Thyroid gland (tissue), 4 donors: ENCODE data around the gene TRIM17.

Experiments used
- POLR2A ChIP-seq, 2 donors: fragments of 450-650 bp; IDR thresholded peaks; one replicate each; pipeline ENCODE4 v1.6.1; 2017; ENCODE audit warnings: antibody characterized with exemption in 2 of 2, mild to moderate bottlenecking in 2 of 2, moderate library complexity in 1 of 2
- TF ChIP-seq, protein P1 (sequence below), 6 experiments: fragments of 200-600 bp in 3 of 6; fragments of 450-650 bp in 3 of 6; sonication (generic) in 3 of 6; IDR thresholded peaks; one replicate each; pipeline ENCODE4 v1.5.1; 2016 to 2019; ENCODE audit warnings: antibody characterized with exemption in 6 of 6, mild to moderate bottlenecking in 2 of 6, inconsistent platforms in 1 of 6, moderate library complexity in 1 of 6

DNA sequence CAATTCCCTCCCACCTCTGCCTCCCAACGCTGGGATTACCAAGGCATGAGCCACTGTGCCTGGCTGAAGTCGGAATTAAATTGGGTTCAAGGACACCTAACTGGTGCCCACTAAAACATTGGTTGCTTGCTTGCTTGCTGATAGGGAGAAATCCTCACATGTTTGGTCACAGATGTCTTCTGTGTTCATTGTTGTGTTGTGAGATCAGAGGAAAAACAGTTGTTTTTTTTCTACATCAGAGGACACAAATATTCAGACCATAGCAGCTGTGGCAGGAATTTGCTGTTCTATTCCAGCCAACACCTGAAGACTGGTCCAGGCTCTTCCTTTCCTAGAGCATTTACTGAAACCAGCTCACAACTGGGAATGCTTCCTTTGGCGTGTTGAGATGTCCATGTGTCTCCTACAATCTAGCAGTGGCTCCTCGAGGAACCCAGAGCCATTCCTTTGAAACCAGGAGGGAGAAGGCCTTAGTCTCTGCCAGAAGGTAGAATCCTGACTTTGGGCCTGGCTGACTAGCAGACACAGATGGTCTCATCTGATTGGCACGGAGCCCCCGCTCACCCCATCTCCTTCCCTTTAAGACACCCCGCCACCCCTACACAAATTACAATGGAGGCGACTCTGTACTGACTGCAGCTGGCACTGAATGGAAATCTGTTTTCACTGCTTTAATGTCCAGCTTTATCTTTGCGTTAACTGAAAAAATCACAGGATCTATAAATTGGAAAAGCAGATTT is 24.3 kb upstream of the TRIM17 start:
- TF ChIP-seq, protein P1, sequence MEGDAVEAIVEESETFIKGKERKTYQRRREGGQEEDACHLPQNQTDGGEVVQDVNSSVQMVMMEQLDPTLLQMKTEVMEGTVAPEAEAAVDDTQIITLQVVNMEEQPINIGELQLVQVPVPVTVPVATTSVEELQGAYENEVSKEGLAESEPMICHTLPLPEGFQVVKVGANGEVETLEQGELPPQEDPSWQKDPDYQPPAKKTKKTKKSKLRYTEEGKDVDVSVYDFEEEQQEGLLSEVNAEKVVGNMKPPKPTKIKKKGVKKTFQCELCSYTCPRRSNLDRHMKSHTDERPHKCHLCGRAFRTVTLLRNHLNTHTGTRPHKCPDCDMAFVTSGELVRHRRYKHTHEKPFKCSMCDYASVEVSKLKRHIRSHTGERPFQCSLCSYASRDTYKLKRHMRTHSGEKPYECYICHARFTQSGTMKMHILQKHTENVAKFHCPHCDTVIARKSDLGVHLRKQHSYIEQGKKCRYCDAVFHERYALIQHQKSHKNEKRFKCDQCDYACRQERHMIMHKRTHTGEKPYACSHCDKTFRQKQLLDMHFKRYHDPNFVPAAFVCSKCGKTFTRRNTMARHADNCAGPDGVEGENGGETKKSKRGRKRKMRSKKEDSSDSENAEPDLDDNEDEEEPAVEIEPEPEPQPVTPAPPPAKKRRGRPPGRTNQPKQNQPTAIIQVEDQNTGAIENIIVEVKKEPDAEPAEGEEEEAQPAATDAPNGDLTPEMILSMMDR (IDR thresholded peaks at IDR 0.05), result no peak
- no peak for TF ChIP-seq POLR2A (IDR thresholded peaks at IDR 0.05)
